HCT116 (cell line): ENCODE measurements around the gene NDUFB2.

ENCODE experiments used
- CEBPB ChIP-seq: IDR thresholded peaks from 2 replicates; pipeline ENCODE4 v1.6.1; 2012; ENCODE audit warnings: low read depth
- EGR1 ChIP-seq: IDR thresholded peaks from 2 replicates; pipeline ENCODE4 v1.6.1; 2012; ENCODE audit warnings: low read depth
- EZH2 ChIP-seq: fragments of 200-600 bp; sonication (generic); IDR thresholded peaks from 2 replicates; pipeline ENCODE4 v1.6.1; 2017; ENCODE audit warnings: antibody characterized with exemption, mixed run types
- EZH2phosphoT487 ChIP-seq: fragments of 200-600 bp; IDR thresholded peaks from 2 replicates; pipeline ENCODE4 v1.6.1; 2018; ENCODE audit warnings: antibody characterized with exemption, borderline replicate concordance
- JUND ChIP-seq: IDR thresholded peaks from 2 replicates; pipeline ENCODE4 v1.6.1; 2012
- POLR2A ChIP-seq: IDR thresholded peaks from 2 replicates; pipeline ENCODE4 v1.7.0; 2011; ENCODE audit warnings: borderline replicate concordance; ENCODE audit not compliant: insufficient read depth, insufficient read length; ENCODE audit errors: extremely low read depth
- POLR2AphosphoS5 ChIP-seq: IDR thresholded peaks from 2 replicates; pipeline ENCODE4 v1.6.1; 2011; ENCODE audit warnings: mild to moderate bottlenecking, low read depth, low read length, moderate library complexity
- RAD21 ChIP-seq: IDR thresholded peaks from 2 replicates; pipeline ENCODE4 v1.6.1; 2012; ENCODE audit warnings: low read depth, mild to moderate bottlenecking
- SRF ChIP-seq: IDR thresholded peaks from 2 replicates; pipeline ENCODE4 v1.6.1; 2012; ENCODE audit warnings: low read depth
- TCF7L2 ChIP-seq: IDR thresholded peaks from 2 replicates; pipeline ENCODE4 v1.7.0; 2011; ENCODE audit warnings: borderline replicate concordance, inconsistent platforms; ENCODE audit not compliant: insufficient read depth, insufficient read length; ENCODE audit errors: extremely low read depth
- YY1 ChIP-seq: IDR thresholded peaks from 2 replicates; pipeline ENCODE4 v1.6.1; 2011; ENCODE audit warnings: low read length, low read depth, moderate library complexity, mild to moderate bottlenecking; ENCODE audit not compliant: insufficient replicate concordance; ENCODE audit errors: extremely low read depth
- TF ChIP-seq, protein P1 (sequence below), 3 experiments: fragments of 200-600 bp in 1 of 3; sonication (generic) in 1 of 3; IDR thresholded peaks in 2 of 3; conservative IDR thresholded peaks in 1 of 3; 2 replicates each; pipeline ENCODE4 v1.5.1; 2012 to 2017; ENCODE audit warnings: low read depth in 2 of 3, low read length in 2 of 3, antibody characterized with exemption in 1 of 3, borderline replicate concordance in 1 of 3, control low read depth in 1 of 3, mild to moderate bottlenecking in 1 of 3, mixed read lengths in 1 of 3, mixed run types in 1 of 3, moderate library complexity in 1 of 3; ENCODE audit not compliant: insufficient read depth in 1 of 3
- TF ChIP-seq, protein P2 (sequence below): IDR thresholded peaks from 2 replicates; pipeline ENCODE4 v1.6.1; 2012; ENCODE audit warnings: low read depth
- TF ChIP-seq, protein P3 (sequence below): IDR thresholded peaks from 2 replicates; pipeline ENCODE4 v1.6.1; 2012

- TF ChIP-seq EGR1, result no peak
- TF ChIP-seq CEBPB, result no peak
- TF ChIP-seq, protein P1, sequence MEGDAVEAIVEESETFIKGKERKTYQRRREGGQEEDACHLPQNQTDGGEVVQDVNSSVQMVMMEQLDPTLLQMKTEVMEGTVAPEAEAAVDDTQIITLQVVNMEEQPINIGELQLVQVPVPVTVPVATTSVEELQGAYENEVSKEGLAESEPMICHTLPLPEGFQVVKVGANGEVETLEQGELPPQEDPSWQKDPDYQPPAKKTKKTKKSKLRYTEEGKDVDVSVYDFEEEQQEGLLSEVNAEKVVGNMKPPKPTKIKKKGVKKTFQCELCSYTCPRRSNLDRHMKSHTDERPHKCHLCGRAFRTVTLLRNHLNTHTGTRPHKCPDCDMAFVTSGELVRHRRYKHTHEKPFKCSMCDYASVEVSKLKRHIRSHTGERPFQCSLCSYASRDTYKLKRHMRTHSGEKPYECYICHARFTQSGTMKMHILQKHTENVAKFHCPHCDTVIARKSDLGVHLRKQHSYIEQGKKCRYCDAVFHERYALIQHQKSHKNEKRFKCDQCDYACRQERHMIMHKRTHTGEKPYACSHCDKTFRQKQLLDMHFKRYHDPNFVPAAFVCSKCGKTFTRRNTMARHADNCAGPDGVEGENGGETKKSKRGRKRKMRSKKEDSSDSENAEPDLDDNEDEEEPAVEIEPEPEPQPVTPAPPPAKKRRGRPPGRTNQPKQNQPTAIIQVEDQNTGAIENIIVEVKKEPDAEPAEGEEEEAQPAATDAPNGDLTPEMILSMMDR (IDR thresholded peaks at IDR 0.05 in 2 of 3, conservative IDR thresholded peaks at IDR 0.05 in 1 of 3; ENCODE audit: borderline replicate concordance in 1 of 3, insufficient read depth in 1 of 3, low read depth in 2 of 3, low read length in 2 of 3), result no peak
- no peak for TF ChIP-seq EZH2
- TF ChIP-seq POLR2A, result no peak
- TF ChIP-seq EZH2phosphoT487, result no peak
- no peak for TF ChIP-seq SRF
- no peak for TF ChIP-seq YY1
- no peak for TF ChIP-seq RAD21
- TF ChIP-seq, protein P2, sequence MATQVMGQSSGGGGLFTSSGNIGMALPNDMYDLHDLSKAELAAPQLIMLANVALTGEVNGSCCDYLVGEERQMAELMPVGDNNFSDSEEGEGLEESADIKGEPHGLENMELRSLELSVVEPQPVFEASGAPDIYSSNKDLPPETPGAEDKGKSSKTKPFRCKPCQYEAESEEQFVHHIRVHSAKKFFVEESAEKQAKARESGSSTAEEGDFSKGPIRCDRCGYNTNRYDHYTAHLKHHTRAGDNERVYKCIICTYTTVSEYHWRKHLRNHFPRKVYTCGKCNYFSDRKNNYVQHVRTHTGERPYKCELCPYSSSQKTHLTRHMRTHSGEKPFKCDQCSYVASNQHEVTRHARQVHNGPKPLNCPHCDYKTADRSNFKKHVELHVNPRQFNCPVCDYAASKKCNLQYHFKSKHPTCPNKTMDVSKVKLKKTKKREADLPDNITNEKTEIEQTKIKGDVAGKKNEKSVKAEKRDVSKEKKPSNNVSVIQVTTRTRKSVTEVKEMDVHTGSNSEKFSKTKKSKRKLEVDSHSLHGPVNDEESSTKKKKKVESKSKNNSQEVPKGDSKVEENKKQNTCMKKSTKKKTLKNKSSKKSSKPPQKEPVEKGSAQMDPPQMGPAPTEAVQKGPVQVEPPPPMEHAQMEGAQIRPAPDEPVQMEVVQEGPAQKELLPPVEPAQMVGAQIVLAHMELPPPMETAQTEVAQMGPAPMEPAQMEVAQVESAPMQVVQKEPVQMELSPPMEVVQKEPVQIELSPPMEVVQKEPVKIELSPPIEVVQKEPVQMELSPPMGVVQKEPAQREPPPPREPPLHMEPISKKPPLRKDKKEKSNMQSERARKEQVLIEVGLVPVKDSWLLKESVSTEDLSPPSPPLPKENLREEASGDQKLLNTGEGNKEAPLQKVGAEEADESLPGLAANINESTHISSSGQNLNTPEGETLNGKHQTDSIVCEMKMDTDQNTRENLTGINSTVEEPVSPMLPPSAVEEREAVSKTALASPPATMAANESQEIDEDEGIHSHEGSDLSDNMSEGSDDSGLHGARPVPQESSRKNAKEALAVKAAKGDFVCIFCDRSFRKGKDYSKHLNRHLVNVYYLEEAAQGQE, result no peak
- no peak for TF ChIP-seq TCF7L2
- no peak for TF ChIP-seq POLR2AphosphoS5
- TF ChIP-seq, protein P3, sequence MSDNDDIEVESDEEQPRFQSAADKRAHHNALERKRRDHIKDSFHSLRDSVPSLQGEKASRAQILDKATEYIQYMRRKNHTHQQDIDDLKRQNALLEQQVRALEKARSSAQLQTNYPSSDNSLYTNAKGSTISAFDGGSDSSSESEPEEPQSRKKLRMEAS, result no peak
- TF ChIP-seq JUND, result no peak
Observed at GRCh38 chr7:140655511-140656408, 40.7 kb upstream of the NDUFB2 start.
